ENCODE results near the gene PROM1. TPM values are rescaled to one million over a fixed set of nuclear protein-coding genes. Genes with fewer than 3 reads are reported as not detected.

Gene PROM1
- total RNA-seq, 4 donors from 2014 or later, result 0.94 to 16.3 (median 4.4) TPM

DNA sequence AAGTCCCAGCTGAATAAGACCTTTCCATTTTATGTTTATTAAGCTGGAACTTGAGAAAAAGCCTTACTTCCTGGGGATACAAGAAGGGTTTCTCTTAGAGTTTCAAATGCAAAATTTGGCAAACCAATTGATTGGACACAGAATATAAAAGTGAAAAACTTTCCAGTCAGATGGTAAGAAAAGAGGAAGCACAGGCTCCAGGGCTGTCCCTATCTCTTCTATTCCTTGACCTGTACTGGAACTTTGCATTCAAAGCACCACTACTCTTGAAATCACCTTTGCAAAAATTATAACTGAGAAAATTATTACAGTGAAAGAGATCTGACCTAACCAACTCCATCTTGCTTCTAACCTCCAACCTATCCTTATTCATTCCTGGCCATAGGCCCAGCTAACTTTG lies 11.7 kb downstream of the PROM1 start:
- ATAC-seq, result no peak
- TF ChIP-seq POLR2AphosphoS5 (IDR thresholded peaks at IDR 0.05), result no peak
- TF ChIP-seq, protein P1, sequence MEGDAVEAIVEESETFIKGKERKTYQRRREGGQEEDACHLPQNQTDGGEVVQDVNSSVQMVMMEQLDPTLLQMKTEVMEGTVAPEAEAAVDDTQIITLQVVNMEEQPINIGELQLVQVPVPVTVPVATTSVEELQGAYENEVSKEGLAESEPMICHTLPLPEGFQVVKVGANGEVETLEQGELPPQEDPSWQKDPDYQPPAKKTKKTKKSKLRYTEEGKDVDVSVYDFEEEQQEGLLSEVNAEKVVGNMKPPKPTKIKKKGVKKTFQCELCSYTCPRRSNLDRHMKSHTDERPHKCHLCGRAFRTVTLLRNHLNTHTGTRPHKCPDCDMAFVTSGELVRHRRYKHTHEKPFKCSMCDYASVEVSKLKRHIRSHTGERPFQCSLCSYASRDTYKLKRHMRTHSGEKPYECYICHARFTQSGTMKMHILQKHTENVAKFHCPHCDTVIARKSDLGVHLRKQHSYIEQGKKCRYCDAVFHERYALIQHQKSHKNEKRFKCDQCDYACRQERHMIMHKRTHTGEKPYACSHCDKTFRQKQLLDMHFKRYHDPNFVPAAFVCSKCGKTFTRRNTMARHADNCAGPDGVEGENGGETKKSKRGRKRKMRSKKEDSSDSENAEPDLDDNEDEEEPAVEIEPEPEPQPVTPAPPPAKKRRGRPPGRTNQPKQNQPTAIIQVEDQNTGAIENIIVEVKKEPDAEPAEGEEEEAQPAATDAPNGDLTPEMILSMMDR (IDR thresholded peaks at IDR 0.05), result no peak
- no peak for TF ChIP-seq POLR2A (IDR thresholded peaks at IDR 0.05)
- TF ChIP-seq EP300 (IDR thresholded peaks at IDR 0.05), result no peak
- peaks cover 8% of the 10 kb centered on the region for H3K27me3 ChIP-seq
- H3K4me1 ChIP-seq, result no peaks in the 10 kb centered on the region
- H3K4me3 ChIP-seq, result no peak overlapping the region
- no peak overlapping the region for H3K27ac ChIP-seq
- no peaks in the 10 kb centered on the region for H3K36me3 ChIP-seq
- H3K9me3 ChIP-seq, result no peaks in the 10 kb centered on the region

DNA sequence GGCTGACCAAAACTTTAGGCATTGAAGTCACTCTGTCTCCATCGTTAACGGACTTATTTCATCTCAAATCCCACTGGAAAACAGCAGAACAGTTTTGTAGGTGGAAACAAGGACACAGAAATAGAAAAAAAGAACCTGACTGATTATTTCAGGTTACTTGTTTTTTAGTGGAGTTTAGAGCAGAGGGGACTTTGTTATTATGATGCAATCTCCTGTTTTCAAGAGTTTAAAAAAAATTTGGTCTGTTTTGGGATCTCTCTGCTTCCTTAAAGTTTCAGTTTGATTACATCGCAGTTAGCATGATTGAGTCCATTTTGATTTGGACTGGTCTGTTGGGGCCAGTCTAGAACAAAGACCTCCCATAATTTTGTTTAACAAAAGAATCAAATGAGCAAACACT lies 13.6 kb downstream of the PROM1 start:
- ATAC-seq, result no peak

DNA sequence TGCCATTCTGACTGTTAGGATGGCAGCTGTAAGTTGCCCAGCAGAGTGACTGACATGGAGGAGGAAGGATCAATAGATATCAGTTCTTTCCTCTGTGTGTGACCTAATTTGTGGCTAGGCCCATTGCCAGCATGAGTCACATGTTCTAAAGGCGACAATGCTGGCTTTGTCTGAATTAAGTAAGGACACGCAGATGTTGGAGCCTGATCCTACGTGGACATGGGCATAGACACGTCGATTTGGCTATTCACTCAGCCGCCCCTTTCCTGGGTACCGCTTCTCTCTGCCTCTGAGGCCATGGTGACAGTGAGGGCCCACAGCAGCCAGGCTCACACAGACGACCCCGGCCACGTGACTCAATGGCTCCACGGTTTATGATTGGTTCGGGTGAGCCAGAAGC lies 16.3 kb downstream of the PROM1 start:
- H3K27me3 ChIP-seq, result no peaks in the 10 kb centered on the region
- 91 to 100% methylated on average over 2 to 4 of the region's 12 CpGs for WGBS, 2 donors (ENCODE audit: low coverage in 1 of 2)
- TF ChIP-seq, protein P1 (IDR thresholded peaks at IDR 0.05), result no peak
- TF ChIP-seq POLR2A (IDR thresholded peaks at IDR 0.05) (no peak), POLR2AphosphoS5 (IDR thresholded peaks at IDR 0.05) (no peak), EP300 (IDR thresholded peaks at IDR 0.05) (no peak)
- no peak overlapping the region for H3K27ac ChIP-seq
- no peaks in the 10 kb centered on the region for H3K36me3 ChIP-seq
- no peak overlapping the region for H3K4me3 ChIP-seq
- H3K4me1 ChIP-seq, result no peaks in the 10 kb centered on the region
- ATAC-seq, result no peak
- H3K9me3 ChIP-seq, result no peaks in the 10 kb centered on the region

More for the DNA sequence above, 13.6 kb downstream of the PROM1 start:
- 83 to 90% methylated on average over 2 to 3 of the region's 3 CpGs for WGBS, 2 donors (ENCODE audit: low coverage in 1 of 2)
- Histone ChIP-seq H3K27ac (no peak overlapping the region), H3K27me3 (no peaks in the 10 kb centered on the region), H3K9me3 (no peaks in the 10 kb centered on the region), H3K36me3 (no peaks in the 10 kb centered on the region), H3K4me1 (no peaks in the 10 kb centered on the region), H3K4me3 (no peak overlapping the region)
- TF ChIP-seq POLR2AphosphoS5 (IDR thresholded peaks at IDR 0.05) (no peak), EP300 (IDR thresholded peaks at IDR 0.05) (no peak), POLR2A (IDR thresholded peaks at IDR 0.05) (no peak)
- TF ChIP-seq, protein P1 (IDR thresholded peaks at IDR 0.05), result no peak

DNA sequence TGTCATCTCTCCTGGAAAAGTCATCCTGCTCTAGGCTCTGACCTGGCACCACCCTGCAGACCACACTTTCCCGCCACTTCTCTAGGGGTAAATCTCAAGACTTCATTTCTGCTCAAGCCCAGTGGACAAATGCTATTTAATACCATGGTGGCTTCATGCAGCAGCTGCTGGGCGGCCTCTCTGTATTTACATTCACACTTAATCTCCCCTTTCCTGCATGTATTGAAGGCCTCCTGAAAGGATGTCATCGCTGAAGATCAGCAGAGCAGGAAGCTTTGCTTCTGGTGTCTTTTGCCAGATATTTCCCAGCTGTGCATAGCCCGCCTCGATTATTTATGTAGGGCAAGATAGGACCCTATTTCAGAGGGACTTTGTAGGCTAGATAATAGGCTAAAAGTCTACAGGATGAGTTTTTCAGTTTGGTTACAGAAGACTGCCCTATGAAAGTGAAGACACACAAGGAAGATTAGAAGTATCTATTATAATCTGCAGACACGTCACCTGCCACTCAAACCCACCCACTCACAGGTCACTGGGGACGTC lies 17.2 kb downstream of the PROM1 start:
- H3K27me3 ChIP-seq, result no peaks in the 10 kb centered on the region
- TF ChIP-seq POLR2AphosphoS5 (IDR thresholded peaks at IDR 0.05) (no peak), EP300 (IDR thresholded peaks at IDR 0.05) (no peak), POLR2A (IDR thresholded peaks at IDR 0.05) (no peak)
- TF ChIP-seq, protein P1 (IDR thresholded peaks at IDR 0.05), result no peak
- no peak overlapping the region for H3K27ac ChIP-seq
- H3K9me3 ChIP-seq, result no peaks in the 10 kb centered on the region
- ATAC-seq, result no peak
- H3K36me3 ChIP-seq, result no peaks in the 10 kb centered on the region
- H3K4me1 ChIP-seq, result no peaks in the 10 kb centered on the region
- WGBS, 2 donors (ENCODE audit: low coverage in 1 of 2), result 54 to 88% methylated on average over 3 to 7 of the region's 7 CpGs
- H3K4me3 ChIP-seq, result no peak overlapping the region

DNA sequence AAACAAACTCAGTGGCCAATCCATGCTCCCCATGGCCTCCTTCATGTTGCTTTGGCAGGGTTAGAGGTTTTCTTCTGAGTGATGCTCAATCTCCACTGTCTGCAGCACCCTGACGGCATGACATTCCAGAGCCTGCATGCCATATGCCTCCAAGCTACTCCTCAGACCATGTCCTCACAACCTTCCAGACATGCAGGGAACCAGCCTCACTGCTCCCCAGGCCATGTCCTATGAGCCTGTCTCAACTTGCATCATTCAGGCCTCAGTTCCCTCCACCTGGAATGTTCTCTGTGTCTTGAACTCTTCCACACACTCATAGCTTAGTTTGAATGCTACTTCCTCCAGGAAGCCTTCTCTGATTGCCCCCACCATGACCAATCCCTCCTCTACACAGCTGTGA lies 18.8 kb downstream of the PROM1 start:
- no peaks in the 10 kb centered on the region for H3K27me3 ChIP-seq
- H3K4me1 ChIP-seq, result no peaks in the 10 kb centered on the region
- 80 to 100% methylated on average over 1 of the region's 1 CpG for WGBS, 2 donors (ENCODE audit: low coverage in 1 of 2)
- no peak for ATAC-seq
- no peak overlapping the region for H3K27ac ChIP-seq
- no peaks in the 10 kb centered on the region for H3K9me3 ChIP-seq
- H3K4me3 ChIP-seq, result no peak overlapping the region
- no peak for TF ChIP-seq POLR2AphosphoS5 (IDR thresholded peaks at IDR 0.05)
- H3K36me3 ChIP-seq, result no peaks in the 10 kb centered on the region
